GM18867 (cell line): ENCODE measurements around the gene COL4A6.

Experiments
- ATAC-seq: cut with Tn5 transposase; IDR thresholded peaks from one replicate; pipeline ENCODE4 v1.9.1; 2021; ENCODE audit warnings: mild to moderate bottlenecking, moderate library complexity; ENCODE audit not compliant: unreplicated experiment

COL4A6 gene

DNA sequence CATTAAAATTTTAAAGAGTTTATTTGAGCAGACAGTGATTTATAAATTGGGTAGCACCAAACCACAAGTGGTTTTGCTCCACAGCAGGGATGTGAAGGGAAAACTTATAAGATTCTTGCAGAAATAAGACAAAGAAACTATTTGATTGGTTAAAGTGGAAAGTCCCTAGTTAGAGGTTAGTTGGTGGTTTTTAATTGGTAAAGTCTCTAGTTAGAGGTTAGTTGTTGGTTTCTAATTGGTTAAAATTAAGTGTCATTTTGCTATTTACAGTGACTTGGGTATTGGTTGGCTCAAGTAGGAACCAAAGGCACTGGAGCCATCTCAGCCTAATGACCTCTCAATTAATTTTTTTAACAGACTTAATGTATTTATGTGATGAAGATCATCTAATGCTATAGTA is 323.7 kb downstream of the COL4A6 start:
- no peak for ATAC-seq
